GM23338 (cell line): ENCODE data around the gene L3MBTL4. TPM values are rescaled to one million over a fixed set of nuclear protein-coding genes. Genes with fewer than 3 reads are reported as not detected.
"Not testable (repeated sequence)": the region's sequence is repeated elsewhere in the genome, so short reads cannot be mapped to it uniquely, and the experiment has no call there.

Experiments
- ATAC-seq: fragments of 200-7000 bp; cut with Tn5 transposase; 3 replicates; pipeline ENCODE4 v1.9.1; 2020
- DNase-seq: peaks from one replicate; pipeline ENCODE4 v3.0.0-alpha.2; 2015; ENCODE audit warnings: low spot score
- H2AFZ ChIP-seq: fragments of 200-600 bp; sonication (generic); 2 replicates; pipeline ENCODE4 v1.8.0; 2016; ENCODE audit warnings: antibody characterized with exemption, mild to moderate bottlenecking, moderate library complexity
- H3F3A ChIP-seq: fragments of 200-600 bp; sonication (generic); replicated peaks from 2 replicates; pipeline ENCODE4 v1.8.0; 2017; ENCODE audit warnings: antibody characterized with exemption, mixed run types, low read depth
- H3K27ac ChIP-seq: fragments of 200-600 bp; sonication (generic); 2 replicates; pipeline ENCODE4 v1.6.1; 2016; ENCODE audit warnings: low read depth
- H3K27me3 ChIP-seq: fragments of 200-600 bp; sonication (generic); 2 replicates; pipeline ENCODE4 v1.8.0; 2016; ENCODE audit warnings: mild to moderate bottlenecking, mixed run types, moderate library complexity; ENCODE audit not compliant: insufficient read depth
- H3K36me3 ChIP-seq: fragments of 200-600 bp; sonication (generic); 2 replicates; pipeline ENCODE4 v1.8.0; 2016; ENCODE audit warnings: mild to moderate bottlenecking; ENCODE audit not compliant: insufficient read depth
- H3K4me1 ChIP-seq: fragments of 200-600 bp; sonication (generic); 2 replicates; pipeline ENCODE4 v1.8.0; 2016; ENCODE audit warnings: mild to moderate bottlenecking, moderate library complexity; ENCODE audit not compliant: insufficient read depth
- H3K4me2 ChIP-seq: fragments of 200-600 bp; sonication (generic); 2 replicates; pipeline ENCODE4 v1.7.1; 2017; ENCODE audit warnings: mixed run types
- H3K4me3 ChIP-seq: fragments of 200-600 bp; sonication (generic); 2 replicates; pipeline ENCODE4 v1.6.1; 2016; ENCODE audit warnings: mixed run types
- H3K79me2 ChIP-seq: fragments of 200-600 bp; sonication (generic); replicated peaks from 2 replicates; pipeline ENCODE4 v1.8.0; 2017; ENCODE audit warnings: mild to moderate bottlenecking; ENCODE audit not compliant: insufficient read depth
- H3K9me2 ChIP-seq: fragments of 200-600 bp; sonication (generic); 2 replicates; pipeline ENCODE4 v1.8.0; 2017; ENCODE audit not compliant: insufficient read depth
- H4K20me1 ChIP-seq: fragments of 200-600 bp; sonication (generic); replicated peaks from 2 replicates; pipeline ENCODE4 v1.8.0; 2017; ENCODE audit warnings: mild to moderate bottlenecking; ENCODE audit not compliant: insufficient read depth
- H3K27ac Mint-ChIP-seq: 2 replicates; pipeline ENCODE4 v1.8.0; 2020; ENCODE audit warnings: inconsistent platforms, mild to moderate bottlenecking, moderate library complexity, mixed read lengths
- H3K27me3 Mint-ChIP-seq: 3 replicates; pipeline ENCODE4 v1.8.0; 2022; ENCODE audit warnings: low read depth, mild to moderate bottlenecking, moderate library complexity, mixed read lengths, inconsistent platforms; ENCODE audit not compliant: insufficient read depth, poor library complexity
- H3K36me3 Mint-ChIP-seq: 3 replicates; pipeline ENCODE4 v1.8.0; 2021; ENCODE audit warnings: low read depth, mild to moderate bottlenecking, inconsistent platforms, moderate library complexity, mixed read lengths
- H3K4me1 Mint-ChIP-seq: 3 replicates; pipeline ENCODE4 v1.8.0; 2020; ENCODE audit warnings: mild to moderate bottlenecking, inconsistent platforms, mixed read lengths
- H3K4me3 Mint-ChIP-seq: 3 replicates; pipeline ENCODE4 v1.8.0; 2021; ENCODE audit warnings: moderate library complexity, mild to moderate bottlenecking, inconsistent platforms, mixed read lengths
- H3K9me3 Mint-ChIP-seq: 3 replicates; pipeline ENCODE4 v1.8.0; 2020; ENCODE audit warnings: moderate library complexity, mild to moderate bottlenecking, inconsistent platforms, mixed read lengths
- POLR2AphosphoS5 ChIP-seq: IDR thresholded peaks from 2 replicates; pipeline ENCODE4 v1.6.1; 2016; ENCODE audit warnings: antibody characterized with exemption, low read depth
- STAT1 ChIP-seq: IDR thresholded peaks from one replicate; pipeline ENCODE4 v1.6.1; 2016; ENCODE audit warnings: antibody characterized with exemption; ENCODE audit not compliant: unreplicated experiment
- polyA plus RNA-seq: library from polyadenylated mRNA; unstranded; fragments of >200 nt; fragmentation: Nextera tagmentation; extraction: Ambion mirVana; gene quantifications from 2 replicates; pipeline ENCODE4 v1.2.1, GENCODE V29; 2016
- total RNA-seq: library from RNA; depleted of rRNA; stranded (reverse); fragments of >200 nt; shearing (Covaris generic); gene quantifications from 2 replicates; pipeline ENCODE4 v1.2.3, GENCODE V29; 2014
- TF ChIP-seq, protein P1 (sequence below): IDR thresholded peaks from 2 replicates; pipeline ENCODE4 v1.6.1; 2016; ENCODE audit warnings: antibody characterized with exemption
- TF ChIP-seq, protein P2 (sequence below): IDR thresholded peaks from one replicate; pipeline ENCODE4 v1.6.1; 2018; ENCODE audit warnings: antibody characterized with exemption; ENCODE audit not compliant: unreplicated experiment
- TF ChIP-seq, protein P3 (sequence below), 2 experiments: fragments of 200-600 bp in 1 of 2; sonication (generic) in 1 of 2; conservative IDR thresholded peaks; 2 replicates each; pipeline versions ENCODE4 v1.5.1 to v1.6.1; 2016 to 2017; ENCODE audit warnings: antibody characterized with exemption in 2 of 2, low read depth in 2 of 2, mild to moderate bottlenecking in 2 of 2, moderate library complexity in 1 of 2
- TF ChIP-seq, protein P4 (sequence below): fragments of 250-450 bp; sonication (Bioruptor Pico); IDR thresholded peaks from 2 replicates; pipeline ENCODE4 v1.5.0; 2020; ENCODE audit warnings: mild to moderate bottlenecking, moderate library complexity

Gene L3MBTL4
- total and polyA plus RNA-seq, 2 experiments from 2014 or later, result 0.48 to 2.8 TPM

DNA sequence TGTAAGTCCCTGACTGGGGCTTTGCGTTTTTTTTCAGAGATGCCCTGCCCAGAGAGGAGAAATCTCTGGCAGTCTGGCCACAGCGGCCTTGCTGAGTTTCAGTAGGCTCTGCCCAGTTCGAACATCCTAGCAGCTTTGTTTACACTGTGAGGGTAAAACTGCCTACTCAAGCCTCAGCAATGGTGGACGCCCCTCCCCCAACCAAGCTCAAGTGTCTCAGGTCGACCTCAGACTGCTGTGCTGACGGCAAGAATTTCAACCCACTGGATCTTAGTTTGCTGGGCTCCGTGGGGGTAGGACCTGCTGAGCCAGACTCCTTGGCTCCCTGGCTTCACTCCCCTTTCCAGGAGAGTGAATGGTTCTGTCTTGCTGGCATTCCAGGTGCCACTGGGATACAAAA is 31.7 kb downstream of the L3MBTL4 start (continued):
- TF ChIP-seq, protein P1, sequence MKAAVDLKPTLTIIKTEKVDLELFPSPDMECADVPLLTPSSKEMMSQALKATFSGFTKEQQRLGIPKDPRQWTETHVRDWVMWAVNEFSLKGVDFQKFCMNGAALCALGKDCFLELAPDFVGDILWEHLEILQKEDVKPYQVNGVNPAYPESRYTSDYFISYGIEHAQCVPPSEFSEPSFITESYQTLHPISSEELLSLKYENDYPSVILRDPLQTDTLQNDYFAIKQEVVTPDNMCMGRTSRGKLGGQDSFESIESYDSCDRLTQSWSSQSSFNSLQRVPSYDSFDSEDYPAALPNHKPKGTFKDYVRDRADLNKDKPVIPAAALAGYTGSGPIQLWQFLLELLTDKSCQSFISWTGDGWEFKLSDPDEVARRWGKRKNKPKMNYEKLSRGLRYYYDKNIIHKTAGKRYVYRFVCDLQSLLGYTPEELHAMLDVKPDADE, result no peak
- no peak for TF ChIP-seq STAT1
- TF ChIP-seq, protein P2, sequence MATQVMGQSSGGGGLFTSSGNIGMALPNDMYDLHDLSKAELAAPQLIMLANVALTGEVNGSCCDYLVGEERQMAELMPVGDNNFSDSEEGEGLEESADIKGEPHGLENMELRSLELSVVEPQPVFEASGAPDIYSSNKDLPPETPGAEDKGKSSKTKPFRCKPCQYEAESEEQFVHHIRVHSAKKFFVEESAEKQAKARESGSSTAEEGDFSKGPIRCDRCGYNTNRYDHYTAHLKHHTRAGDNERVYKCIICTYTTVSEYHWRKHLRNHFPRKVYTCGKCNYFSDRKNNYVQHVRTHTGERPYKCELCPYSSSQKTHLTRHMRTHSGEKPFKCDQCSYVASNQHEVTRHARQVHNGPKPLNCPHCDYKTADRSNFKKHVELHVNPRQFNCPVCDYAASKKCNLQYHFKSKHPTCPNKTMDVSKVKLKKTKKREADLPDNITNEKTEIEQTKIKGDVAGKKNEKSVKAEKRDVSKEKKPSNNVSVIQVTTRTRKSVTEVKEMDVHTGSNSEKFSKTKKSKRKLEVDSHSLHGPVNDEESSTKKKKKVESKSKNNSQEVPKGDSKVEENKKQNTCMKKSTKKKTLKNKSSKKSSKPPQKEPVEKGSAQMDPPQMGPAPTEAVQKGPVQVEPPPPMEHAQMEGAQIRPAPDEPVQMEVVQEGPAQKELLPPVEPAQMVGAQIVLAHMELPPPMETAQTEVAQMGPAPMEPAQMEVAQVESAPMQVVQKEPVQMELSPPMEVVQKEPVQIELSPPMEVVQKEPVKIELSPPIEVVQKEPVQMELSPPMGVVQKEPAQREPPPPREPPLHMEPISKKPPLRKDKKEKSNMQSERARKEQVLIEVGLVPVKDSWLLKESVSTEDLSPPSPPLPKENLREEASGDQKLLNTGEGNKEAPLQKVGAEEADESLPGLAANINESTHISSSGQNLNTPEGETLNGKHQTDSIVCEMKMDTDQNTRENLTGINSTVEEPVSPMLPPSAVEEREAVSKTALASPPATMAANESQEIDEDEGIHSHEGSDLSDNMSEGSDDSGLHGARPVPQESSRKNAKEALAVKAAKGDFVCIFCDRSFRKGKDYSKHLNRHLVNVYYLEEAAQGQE, result no peak
- TF ChIP-seq POLR2AphosphoS5, result no peak

DNA sequence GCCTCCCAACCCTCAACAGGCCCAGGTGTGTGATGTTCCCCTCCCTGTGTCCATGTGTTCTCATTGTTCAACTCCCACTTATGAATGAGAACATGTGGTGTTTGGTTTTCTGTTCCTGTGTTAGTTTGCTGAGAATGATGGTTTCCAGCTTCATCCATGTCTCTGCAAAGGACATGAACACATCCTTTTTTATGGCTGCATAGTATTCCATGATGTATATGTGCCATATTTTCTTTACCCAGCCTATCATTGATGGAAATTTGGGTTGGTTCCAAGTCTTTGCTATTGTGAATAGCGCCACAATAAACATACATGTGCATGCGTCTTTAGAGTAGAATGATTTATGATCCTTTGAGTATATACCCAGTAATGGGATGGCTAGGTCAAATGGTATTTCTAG is 37.2 kb downstream of the L3MBTL4 start:
- H3K4me1 ChIP-seq, H3K27me3 Mint-ChIP-seq, H4K20me1 ChIP-seq, H3K4me3 Mint-ChIP-seq, DNase-seq, ATAC-seq, H3F3A ChIP-seq, H3K27me3 ChIP-seq, H3K9me2 ChIP-seq, H3K4me3 ChIP-seq, H3K27ac Mint-ChIP-seq, H3K4me1 Mint-ChIP-seq, H3K4me2 ChIP-seq, H3K36me3 Mint-ChIP-seq, H3K79me2 ChIP-seq, H3K27ac ChIP-seq, H2AFZ ChIP-seq, H3K36me3 ChIP-seq: not testable (repeated sequence)
- peaks cover 30% of the 10 kb centered on the region for H3K9me3 Mint-ChIP-seq

DNA sequence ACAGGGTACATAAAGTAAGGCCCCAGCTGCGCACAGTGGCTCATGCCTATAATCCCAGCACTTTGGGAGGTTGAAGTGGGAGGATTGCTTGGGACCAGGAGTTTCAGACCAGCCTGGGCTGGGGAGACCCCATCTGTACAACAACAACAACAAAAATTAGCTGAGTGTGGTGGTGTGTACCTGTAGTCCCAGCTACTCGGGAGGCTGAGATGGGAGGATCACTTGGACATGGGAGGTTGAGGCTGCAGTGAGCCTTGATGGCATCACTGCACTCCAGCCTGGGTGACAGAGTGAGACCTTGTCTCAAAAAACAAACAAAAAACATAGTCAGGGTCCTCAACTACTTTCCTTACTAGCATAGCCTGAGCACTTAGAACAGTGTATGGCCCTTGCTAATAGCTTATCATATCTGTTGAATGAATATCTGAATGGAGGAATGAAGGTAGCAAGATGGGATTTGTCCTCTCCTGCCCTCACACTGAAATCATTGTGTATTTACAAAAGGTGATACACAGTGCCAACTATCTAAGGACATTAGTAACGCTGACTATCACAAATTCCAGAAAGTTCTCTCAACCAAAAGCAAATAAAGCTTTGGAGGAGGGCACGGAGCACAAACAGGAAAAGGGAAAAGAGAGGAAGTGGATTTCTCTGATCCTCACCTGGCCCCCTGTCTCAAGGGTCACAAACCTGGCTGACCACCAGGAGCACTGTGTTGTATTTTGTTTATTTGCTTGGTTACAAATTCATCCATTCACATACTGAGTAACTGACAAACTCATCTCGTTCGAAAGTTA is 38.1 kb downstream of the L3MBTL4 start:
- Mint-ChIP-seq H3K9me3 (peaks cover 27% of the 10 kb centered on the region), H3K27ac (no peak overlapping the region), H3K4me3 (no peak overlapping the region), H3K36me3 (peaks cover 3% of the 10 kb centered on the region; the same call in 1 of the 3 replicates), H3K4me1 (0 out of 3 replicates have a peak, but pooled peaks cover 3% of the 10 kb centered on the region), H3K27me3 (peaks cover 7% of the 10 kb centered on the region)
- no peak for ATAC-seq
- Histone ChIP-seq H3K9me2 (no peaks in the 10 kb centered on the region), H3K27me3 (no peaks in the 10 kb centered on the region), H3K4me2 (no peak overlapping the region), H3K4me3 (no peak overlapping the region), H3K4me1 (no peaks in the 10 kb centered on the region), H3K79me2 (no peaks in the 10 kb centered on the region), H4K20me1 (no peaks in the 10 kb centered on the region), H3K36me3 (no peaks in the 10 kb centered on the region), H2AFZ (no peak overlapping the region), H3K27ac (no peak overlapping the region), H3F3A (no peaks in the 10 kb centered on the region)
- DNase-seq, result no peak
- TF ChIP-seq, protein P3, sequence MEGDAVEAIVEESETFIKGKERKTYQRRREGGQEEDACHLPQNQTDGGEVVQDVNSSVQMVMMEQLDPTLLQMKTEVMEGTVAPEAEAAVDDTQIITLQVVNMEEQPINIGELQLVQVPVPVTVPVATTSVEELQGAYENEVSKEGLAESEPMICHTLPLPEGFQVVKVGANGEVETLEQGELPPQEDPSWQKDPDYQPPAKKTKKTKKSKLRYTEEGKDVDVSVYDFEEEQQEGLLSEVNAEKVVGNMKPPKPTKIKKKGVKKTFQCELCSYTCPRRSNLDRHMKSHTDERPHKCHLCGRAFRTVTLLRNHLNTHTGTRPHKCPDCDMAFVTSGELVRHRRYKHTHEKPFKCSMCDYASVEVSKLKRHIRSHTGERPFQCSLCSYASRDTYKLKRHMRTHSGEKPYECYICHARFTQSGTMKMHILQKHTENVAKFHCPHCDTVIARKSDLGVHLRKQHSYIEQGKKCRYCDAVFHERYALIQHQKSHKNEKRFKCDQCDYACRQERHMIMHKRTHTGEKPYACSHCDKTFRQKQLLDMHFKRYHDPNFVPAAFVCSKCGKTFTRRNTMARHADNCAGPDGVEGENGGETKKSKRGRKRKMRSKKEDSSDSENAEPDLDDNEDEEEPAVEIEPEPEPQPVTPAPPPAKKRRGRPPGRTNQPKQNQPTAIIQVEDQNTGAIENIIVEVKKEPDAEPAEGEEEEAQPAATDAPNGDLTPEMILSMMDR (conservative IDR thresholded peaks at IDR 0.05; ENCODE audit: low read depth in 2 of 2), result no peak
- TF ChIP-seq, protein P4, sequence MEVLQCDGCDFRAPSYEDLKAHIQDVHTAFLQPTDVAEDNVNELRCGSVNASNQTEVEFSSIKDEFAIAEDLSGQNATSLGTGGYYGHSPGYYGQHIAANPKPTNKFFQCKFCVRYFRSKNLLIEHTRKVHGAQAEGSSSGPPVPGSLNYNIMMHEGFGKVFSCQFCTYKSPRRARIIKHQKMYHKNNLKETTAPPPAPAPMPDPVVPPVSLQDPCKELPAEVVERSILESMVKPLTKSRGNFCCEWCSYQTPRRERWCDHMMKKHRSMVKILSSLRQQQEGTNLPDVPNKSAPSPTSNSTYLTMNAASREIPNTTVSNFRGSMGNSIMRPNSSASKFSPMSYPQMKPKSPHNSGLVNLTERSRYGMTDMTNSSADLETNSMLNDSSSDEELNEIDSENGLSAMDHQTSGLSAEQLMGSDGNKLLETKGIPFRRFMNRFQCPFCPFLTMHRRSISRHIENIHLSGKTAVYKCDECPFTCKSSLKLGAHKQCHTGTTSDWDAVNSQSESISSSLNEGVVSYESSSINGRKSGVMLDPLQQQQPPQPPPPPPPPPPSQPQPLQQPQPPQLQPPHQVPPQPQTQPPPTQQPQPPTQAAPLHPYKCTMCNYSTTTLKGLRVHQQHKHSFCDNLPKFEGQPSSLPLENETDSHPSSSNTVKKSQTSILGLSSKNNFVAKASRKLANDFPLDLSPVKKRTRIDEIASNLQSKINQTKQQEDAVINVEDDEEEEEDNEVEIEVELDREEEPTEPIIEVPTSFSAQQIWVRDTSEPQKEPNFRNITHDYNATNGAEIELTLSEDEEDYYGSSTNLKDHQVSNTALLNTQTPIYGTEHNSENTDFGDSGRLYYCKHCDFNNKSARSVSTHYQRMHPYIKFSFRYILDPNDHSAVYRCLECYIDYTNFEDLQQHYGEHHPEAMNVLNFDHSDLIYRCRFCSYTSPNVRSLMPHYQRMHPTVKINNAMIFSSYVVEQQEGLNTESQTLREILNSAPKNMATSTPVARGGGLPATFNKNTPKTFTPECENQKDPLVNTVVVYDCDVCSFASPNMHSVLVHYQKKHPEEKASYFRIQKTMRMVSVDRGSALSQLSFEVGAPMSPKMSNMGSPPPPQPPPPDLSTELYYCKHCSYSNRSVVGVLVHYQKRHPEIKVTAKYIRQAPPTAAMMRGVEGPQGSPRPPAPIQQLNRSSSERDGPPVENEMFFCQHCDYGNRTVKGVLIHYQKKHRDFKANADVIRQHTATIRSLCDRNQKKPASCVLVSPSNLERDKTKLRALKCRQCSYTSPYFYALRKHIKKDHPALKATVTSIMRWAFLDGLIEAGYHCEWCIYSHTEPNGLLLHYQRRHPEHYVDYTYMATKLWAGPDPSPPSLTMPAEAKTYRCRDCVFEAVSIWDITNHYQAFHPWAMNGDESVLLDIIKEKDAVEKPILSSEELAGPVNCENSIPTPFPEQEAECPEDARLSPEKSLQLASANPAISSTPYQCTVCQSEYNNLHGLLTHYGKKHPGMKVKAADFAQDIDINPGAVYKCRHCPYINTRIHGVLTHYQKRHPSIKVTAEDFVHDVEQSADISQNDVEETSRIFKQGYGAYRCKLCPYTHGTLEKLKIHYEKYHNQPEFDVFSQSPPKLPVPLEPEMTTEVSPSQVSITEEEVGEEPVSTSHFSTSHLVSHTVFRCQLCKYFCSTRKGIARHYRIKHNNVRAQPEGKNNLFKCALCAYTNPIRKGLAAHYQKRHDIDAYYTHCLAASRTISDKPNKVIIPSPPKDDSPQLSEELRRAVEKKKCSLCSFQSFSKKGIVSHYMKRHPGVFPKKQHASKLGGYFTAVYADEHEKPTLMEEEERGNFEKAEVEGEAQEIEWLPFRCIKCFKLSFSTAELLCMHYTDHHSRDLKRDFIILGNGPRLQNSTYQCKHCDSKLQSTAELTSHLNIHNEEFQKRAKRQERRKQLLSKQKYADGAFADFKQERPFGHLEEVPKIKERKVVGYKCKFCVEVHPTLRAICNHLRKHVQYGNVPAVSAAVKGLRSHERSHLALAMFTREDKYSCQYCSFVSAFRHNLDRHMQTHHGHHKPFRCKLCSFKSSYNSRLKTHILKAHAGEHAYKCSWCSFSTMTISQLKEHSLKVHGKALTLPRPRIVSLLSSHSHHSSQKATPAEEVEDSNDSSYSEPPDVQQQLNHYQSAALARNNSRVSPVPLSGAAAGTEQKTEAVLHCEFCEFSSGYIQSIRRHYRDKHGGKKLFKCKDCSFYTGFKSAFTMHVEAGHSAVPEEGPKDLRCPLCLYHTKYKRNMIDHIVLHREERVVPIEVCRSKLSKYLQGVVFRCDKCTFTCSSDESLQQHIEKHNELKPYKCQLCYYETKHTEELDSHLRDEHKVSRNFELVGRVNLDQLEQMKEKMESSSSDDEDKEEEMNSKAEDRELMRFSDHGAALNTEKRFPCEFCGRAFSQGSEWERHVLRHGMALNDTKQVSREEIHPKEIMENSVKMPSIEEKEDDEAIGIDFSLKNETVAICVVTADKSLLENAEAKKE (CRISPR knock-in tag), result no peak
- no peak for TF ChIP-seq STAT1
